Fibroblast of villous mesenchyme (primary cell): ENCODE data around the gene UPK2. TPM values are rescaled to one million over a fixed set of nuclear protein-coding genes. Genes with fewer than 3 reads are reported as not detected.

Experiments
- DNase-seq: peaks from one replicate; pipeline ENCODE4 v3.0.0-alpha.2; 2010; ENCODE audit warnings: low read depth
- H3K4me3 ChIP-seq: 2 replicates; pipeline ENCODE4 v1.5.1; 2011; ENCODE audit warnings: low read depth, mild to moderate bottlenecking, low read length
- CTCF ChIP-seq: IDR thresholded peaks from 2 replicates; pipeline ENCODE4 v1.5.1; 2012; ENCODE audit warnings: low read depth, mild to moderate bottlenecking, low read length; ENCODE audit not compliant: insufficient read depth
- total RNA-seq: library from RNA; depleted of rRNA; stranded (reverse); fragments of >200 nt; gene quantifications from 2 replicates; pipeline ENCODE4 v1.2.3, GENCODE V29; 2012

UPK2 gene
- not detected in 2 replicates for total RNA-seq

- TF ChIP-seq CTCF: peak; percentile 95
- DNase-seq: peak; percentile 78
- no peak within 1 kb of the TSS for H3K4me3 ChIP-seq
Observed at GRCh38 chr11:118956094-118956846, at the start of gene UPK2. Gene UPK2, plus strand, starts transcription at chr11:118956298. Its CDS starts 53 bp downstream, at chr11:118956351.

GRCh38 chr11:118907051-118908042 is 48.8 kb upstream of the UPK2 start:
- peak; percentile 76 for DNase-seq
- TF ChIP-seq CTCF: peak; percentile 89
- peak overlapping the region; percentile 16 for H3K4me3 ChIP-seq

- no peak overlapping the region for H3K4me3 ChIP-seq
- no peak for DNase-seq
- no peak for TF ChIP-seq CTCF
Observed at GRCh38 chr11:118908264-118908663, 47.8 kb upstream of the UPK2 start.

GRCh38 chr11:118908901-118909618 is 47.0 kb upstream of the UPK2 start:
- peak; percentile 97 for DNase-seq
- TF ChIP-seq CTCF: no peak
- peak overlapping the region; percentile 56 for H3K4me3 ChIP-seq

- TF ChIP-seq CTCF: no peak
- H3K4me3 ChIP-seq: peak overlapping the region; percentile 56
- DNase-seq: no peak
Observed at GRCh38 chr11:118909619-118910308, 46.3 kb upstream of the UPK2 start.
